GM21447 (cell line): ENCODE results near the gene ARHGEF12.

ENCODE experiments used
- ATAC-seq: cut with Tn5 transposase; IDR thresholded peaks from one replicate; pipeline ENCODE4 v1.9.1; 2021; ENCODE audit not compliant: unreplicated experiment

The ARHGEF12 gene, protein sequence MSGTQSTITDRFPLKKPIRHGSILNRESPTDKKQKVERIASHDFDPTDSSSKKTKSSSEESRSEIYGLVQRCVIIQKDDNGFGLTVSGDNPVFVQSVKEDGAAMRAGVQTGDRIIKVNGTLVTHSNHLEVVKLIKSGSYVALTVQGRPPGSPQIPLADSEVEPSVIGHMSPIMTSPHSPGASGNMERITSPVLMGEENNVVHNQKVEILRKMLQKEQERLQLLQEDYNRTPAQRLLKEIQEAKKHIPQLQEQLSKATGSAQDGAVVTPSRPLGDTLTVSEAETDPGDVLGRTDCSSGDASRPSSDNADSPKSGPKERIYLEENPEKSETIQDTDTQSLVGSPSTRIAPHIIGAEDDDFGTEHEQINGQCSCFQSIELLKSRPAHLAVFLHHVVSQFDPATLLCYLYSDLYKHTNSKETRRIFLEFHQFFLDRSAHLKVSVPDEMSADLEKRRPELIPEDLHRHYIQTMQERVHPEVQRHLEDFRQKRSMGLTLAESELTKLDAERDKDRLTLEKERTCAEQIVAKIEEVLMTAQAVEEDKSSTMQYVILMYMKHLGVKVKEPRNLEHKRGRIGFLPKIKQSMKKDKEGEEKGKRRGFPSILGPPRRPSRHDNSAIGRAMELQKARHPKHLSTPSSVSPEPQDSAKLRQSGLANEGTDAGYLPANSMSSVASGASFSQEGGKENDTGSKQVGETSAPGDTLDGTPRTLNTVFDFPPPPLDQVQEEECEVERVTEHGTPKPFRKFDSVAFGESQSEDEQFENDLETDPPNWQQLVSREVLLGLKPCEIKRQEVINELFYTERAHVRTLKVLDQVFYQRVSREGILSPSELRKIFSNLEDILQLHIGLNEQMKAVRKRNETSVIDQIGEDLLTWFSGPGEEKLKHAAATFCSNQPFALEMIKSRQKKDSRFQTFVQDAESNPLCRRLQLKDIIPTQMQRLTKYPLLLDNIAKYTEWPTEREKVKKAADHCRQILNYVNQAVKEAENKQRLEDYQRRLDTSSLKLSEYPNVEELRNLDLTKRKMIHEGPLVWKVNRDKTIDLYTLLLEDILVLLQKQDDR (N-terminal part only)

DNA sequence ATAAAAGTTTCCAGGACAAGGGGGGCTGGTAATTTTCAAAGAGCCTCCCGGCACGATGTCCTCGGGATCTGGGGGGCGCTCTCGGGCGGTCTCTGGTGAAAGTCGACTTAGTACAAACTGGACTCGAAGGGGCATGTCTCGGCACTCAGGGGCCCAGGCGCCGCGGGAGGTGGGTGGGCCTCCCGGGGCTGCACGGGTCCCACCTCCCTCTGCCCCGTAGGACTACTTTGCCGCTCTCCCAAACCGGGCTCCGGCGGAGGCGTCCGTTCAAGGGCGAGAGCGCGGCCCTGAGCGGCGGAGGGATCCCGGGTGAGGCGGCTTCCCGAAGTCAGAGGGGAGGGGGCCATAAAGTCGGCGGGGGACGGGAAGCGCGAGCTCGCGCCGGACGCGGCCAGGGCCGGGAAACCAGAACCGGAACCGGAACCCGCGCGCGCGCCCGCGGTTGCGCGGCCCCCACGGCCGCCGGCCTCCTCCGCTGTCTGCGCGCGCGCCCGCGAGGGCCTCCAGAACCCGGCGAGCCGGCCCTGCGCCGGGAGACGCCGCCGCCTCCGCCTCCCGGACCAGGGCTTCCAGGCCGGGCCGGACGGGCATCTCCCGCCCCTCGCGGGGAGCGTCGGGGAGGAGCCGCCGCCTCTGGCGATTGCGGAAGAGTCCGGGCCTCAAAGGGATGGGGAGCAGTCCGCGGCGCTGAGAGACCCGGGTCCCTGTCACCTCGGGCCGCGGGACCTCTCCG, at the start of gene ARHGEF12:
Gene ARHGEF12 (plus strand): TSS at position 506 of the 733 bp plus-strand sequence. CDS start 831 bp downstream, outside the sequence.
- peak; percentile 56 for ATAC-seq

- ATAC-seq: no peak
Observed at GRCh38 chr11:120288021-120288420, 48.2 kb upstream of the ARHGEF12 start.

GRCh38 chr11:120289426-120289825, 46.8 kb upstream of the ARHGEF12 start:
- ATAC-seq: no peak

GRCh38 chr11:120290956-120291355, 45.3 kb upstream of the ARHGEF12 start:
- ATAC-seq: no peak

DNA sequence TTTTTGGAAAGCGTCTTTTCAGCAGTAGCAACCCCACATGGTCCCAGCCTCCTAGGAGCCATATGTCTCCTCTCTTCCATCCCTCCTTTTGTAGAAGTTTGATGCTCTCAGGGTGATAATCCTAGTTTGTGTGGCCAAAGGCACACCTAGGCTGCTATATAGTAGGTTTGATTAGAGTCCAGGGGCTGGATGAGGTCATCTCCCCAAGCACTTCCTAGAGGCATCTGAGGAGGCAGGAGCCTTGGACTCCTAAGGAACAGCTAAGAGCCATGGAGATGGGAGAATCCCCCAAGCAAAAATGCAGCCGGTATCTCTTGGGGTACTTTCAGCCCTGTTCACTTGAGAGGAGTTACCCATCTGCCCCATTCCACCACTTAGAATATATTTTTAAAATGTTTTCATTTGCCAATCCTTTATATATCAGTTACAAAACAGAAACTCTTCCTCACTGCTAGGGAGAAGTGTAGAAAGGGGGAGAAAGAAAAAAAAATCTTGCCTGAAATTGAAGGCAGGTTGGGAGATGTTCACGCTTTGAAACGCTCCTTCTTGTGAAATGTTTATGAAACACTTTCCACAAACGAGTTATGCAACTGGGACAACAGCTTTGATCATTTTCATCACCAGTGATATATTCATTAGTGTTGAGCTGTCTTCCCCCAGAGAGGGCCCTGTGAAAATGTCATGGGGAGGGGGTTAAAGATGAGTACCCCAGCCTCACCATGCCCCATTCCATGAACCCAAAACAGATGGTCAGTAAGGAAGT, 43.0 kb upstream of the ARHGEF12 start:
- no peak for ATAC-seq

- ATAC-seq: no peak
Observed at GRCh38 chr11:120294096-120294495, 42.1 kb upstream of the ARHGEF12 start.

DNA sequence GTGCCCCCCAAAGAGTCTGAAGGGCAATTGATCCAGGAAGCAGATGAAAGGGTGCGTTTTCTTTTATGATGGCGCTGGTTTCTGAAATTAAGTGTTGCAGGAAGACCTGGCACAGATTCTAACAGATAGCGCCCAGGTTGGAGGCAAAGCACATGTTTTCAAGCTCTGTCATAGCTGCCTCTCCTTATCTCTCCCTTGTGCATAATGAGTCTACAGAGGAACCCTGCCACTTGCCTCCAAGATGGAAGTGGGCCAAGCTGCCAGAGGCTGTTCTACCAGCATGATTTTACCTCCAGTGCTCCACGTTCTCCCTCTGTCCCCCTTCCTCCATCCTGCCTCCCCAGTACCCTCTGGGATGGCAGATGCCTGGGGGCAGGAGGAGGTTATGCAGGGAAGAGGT, 41.1 kb upstream of the ARHGEF12 start:
- no peak for ATAC-seq

GRCh38 chr11:120296554-120296953, 39.7 kb upstream of the ARHGEF12 start:
- no peak for ATAC-seq

DNA sequence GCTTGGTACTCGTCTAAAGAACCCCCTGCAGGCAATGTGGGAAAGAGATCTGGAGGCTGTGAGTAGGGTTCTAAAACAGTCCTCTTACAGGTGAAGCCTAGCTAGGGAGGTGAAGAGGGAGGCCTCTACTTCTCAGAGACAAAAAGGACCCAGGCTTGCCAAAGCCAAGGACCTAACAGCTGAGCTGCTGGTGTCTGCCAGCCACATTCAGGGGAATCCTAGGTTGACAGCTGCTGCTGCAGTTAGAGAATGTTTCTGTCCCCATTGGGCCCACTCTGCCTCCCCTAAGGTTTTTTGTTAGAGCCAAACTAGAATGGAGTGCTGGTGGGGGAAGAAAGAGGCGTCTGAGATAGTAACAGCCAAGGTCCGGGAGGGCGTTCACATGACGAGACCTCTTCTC, 37.8 kb upstream of the ARHGEF12 start:
- no peak for ATAC-seq

DNA sequence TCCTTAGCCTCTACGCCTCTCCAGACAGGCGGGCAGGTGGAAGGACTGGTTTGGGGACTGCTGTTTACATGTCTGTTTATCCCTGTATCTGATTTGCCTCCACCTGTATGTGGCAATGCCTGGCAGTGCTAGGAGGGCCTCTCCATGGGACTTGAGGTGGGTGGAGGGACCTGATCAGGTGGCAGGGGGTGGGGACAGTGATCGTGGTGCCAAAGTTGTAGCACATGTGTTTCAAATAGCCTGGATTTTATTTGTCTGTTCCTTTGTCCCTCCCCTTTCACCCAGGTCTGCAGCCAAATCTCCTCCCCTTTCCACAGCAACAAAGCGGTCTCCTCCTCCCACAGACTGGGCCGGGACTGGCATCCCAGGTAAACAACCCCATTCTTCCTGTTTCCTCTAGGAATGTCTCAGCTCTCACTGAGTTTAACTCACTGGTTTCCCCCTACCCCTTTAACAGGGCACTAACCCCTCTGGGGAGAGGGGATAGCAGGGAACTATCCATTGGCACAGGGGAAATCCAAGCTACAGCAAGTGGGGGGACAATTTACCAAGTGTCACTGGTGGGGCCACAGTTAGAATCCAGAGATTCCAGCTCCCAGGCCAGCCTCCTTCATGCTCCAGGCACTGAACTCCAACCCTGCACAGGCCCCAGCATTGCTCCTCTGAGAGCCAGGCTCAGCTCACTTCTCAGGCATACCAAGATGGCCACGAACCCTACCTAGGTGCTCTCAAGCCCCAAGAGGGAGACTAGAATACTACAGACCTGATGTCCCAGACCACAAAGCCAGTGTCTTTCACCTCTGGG, 34.0 kb upstream of the ARHGEF12 start:
- no peak for ATAC-seq

GRCh38 chr11:120303004-120303637, 33.1 kb upstream of the ARHGEF12 start:
- ATAC-seq: peak; percentile 72

DNA sequence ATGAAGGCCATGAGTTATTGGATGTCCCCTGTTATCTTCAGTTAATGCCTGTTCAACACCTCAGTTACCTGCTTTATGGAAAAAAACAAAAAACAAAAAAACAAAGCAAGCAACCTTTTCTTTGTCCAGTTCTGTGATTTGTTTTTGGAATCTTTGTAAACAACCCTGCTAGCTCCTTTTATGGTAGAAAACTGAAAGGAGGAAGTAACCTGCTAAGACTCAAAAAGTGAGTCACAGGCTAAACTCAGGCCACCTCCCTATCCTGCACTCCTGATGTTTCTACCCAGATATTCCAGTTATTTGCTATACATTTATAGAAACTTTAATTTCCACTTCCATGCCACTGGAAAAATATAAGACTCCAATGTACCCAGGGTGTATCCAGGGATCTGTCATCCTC, 31.7 kb upstream of the ARHGEF12 start:
- no peak for ATAC-seq

DNA sequence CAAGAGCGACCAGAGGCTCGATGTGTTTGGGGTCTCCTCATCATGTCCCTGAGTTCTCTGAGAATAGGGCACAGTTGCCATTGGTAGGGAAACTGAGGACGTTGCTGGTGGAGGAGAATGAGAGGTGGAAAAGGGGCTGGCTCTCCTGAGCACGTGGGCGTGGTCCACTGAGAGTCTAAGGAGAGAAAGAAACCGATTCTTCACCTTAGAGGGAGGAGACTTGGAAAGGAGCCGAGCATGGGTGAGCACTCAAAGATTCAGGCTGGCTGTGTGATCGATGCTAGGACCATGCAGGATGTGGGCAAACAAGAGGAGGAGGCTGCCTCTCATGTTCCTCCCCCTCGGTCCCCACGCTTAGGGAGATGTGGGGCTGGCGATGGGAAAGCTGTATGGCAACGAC, 30.9 kb upstream of the ARHGEF12 start:
- no peak for ATAC-seq

GRCh38 chr11:120306519-120307242, 29.5 kb upstream of the ARHGEF12 start:
- no peak for ATAC-seq

- ATAC-seq: no peak
Observed at GRCh38 chr11:120307476-120307875, 28.7 kb upstream of the ARHGEF12 start.

- no peak for ATAC-seq
Observed at GRCh38 chr11:120308081-120308480, 28.1 kb upstream of the ARHGEF12 start.

DNA sequence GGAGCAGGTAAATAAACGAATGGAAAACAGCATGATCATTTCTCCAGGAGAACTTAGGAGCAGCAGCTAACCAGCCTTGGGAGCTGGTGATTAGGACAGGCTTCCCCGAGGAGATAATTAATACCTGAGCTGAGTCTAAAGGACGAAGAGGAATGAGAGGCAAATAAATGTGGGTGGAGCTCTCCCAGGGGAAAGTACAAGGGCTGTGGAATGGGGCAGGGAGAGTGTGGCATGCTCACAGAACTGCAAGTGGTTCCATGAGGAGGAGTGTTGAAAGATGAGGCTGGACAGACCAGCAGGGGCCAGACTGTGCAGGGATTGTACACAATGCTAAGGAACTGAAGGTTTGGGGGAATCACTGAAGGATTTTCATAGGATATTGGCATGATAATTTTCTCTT, 25.3 kb upstream of the ARHGEF12 start:
- ATAC-seq: no peak

- ATAC-seq: no peak
Observed at GRCh38 chr11:120314861-120315260, 21.4 kb upstream of the ARHGEF12 start.
